ENCODE data around the gene USP43.

USP43 gene

GRCh38 chr17:9671559-9671958 is 26.2 kb downstream of the USP43 start:
- ChIA-PET POLR2A (no interaction called here), CTCF (no interaction called here)

GRCh38 chr17:9672266-9672665 is 26.9 kb downstream of the USP43 start:
- H3K4me3 ChIP-seq (ENCODE audit: low read depth, low read length): no peak overlapping the region
- TF ChIP-seq CTCF (IDR thresholded peaks at IDR 0.05; ENCODE audit: insufficient read depth, low read length, missing control alignments): no peak
- ChIA-PET POLR2A (no interaction called here), CTCF (no interaction called here)
- no peak for DNase-seq (ENCODE audit: low read depth, low spot score)

More at GRCh38 chr17:9671559-9671958, 26.2 kb downstream of the USP43 start:
- DNase-seq (ENCODE audit: low read depth, low spot score): no peak
- TF ChIP-seq CTCF (IDR thresholded peaks at IDR 0.05; ENCODE audit: insufficient read depth, low read length, missing control alignments): no peak
- no peak overlapping the region for H3K4me3 ChIP-seq (ENCODE audit: low read depth, low read length)

GRCh38 chr17:9672691-9673090 is 27.4 kb downstream of the USP43 start:
- no peak overlapping the region for H3K4me3 ChIP-seq (ENCODE audit: low read depth, low read length)
- ChIA-PET POLR2A (no interaction called here), CTCF (no interaction called here)
- no peak for TF ChIP-seq CTCF (IDR thresholded peaks at IDR 0.05; ENCODE audit: insufficient read depth, low read length, missing control alignments)
- no peak for DNase-seq (ENCODE audit: low read depth, low spot score)

- ChIA-PET POLR2A (no interaction called here), CTCF (no interaction called here)
- H3K4me3 ChIP-seq (ENCODE audit: low read depth, low read length): no peak overlapping the region
- DNase-seq (ENCODE audit: low read depth, low spot score): no peak
- no peak for TF ChIP-seq CTCF (IDR thresholded peaks at IDR 0.05; ENCODE audit: insufficient read depth, low read length, missing control alignments)
Observed at GRCh38 chr17:9676084-9676483, 30.8 kb downstream of the USP43 start.

GRCh38 chr17:9676820-9677310 is 31.5 kb downstream of the USP43 start:
- no peak for TF ChIP-seq CTCF (IDR thresholded peaks at IDR 0.05; ENCODE audit: insufficient read depth, low read length, missing control alignments)
- CTCF ChIA-PET: interaction anchor here (1.5 kb wide), 1 partner anchor 100 kb away, joined by 3 read pairs; no protein-coding TSS in a partner anchor
- no peak for DNase-seq (ENCODE audit: low read depth, low spot score)
- POLR2A ChIA-PET: no interaction called here
- no peak overlapping the region for H3K4me3 ChIP-seq (ENCODE audit: low read depth, low read length)

- no peak for TF ChIP-seq CTCF (IDR thresholded peaks at IDR 0.05; ENCODE audit: insufficient read depth, low read length, missing control alignments)
- CTCF ChIA-PET: interaction anchor here (1.5 kb wide), 1 partner anchor 100 kb away, joined by 3 read pairs; no protein-coding TSS in a partner anchor
- POLR2A ChIA-PET: no interaction called here
- no peak for DNase-seq (ENCODE audit: low read depth, low spot score)
- no peak overlapping the region for H3K4me3 ChIP-seq (ENCODE audit: low read depth, low read length)
Observed at GRCh38 chr17:9677411-9677810, 32.1 kb downstream of the USP43 start.
